ENCODE data around the gene GDAP1L1. TPM values are rescaled to one million over a fixed set of nuclear protein-coding genes. Genes with fewer than 3 reads are reported as not detected.
"Not testable (repeated sequence)": the region's sequence is repeated elsewhere in the genome, so short reads cannot be mapped to it uniquely, and the experiment has no call there.

The GDAP1L1 gene
- total RNA-seq, 1 donor = 0.18 TPM

DNA sequence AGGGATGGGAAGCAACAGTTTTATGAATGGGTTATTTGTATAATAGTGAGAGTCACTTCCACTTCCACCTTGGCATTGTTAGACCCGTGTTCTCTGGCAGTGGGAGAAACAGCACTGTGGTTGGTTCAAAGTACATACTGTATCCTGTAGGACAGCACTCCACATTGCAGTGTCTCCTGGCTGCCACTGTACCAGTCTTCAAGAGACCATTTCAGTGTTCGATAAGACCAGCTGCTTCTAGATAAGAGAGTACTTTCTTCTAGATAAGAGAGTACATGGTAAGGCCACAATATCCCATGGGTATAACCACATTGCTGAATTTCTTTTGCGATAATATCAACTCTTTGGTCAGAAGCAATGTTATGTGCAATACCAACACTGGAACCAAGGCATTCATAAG, 35.1 kb downstream of the GDAP1L1 start:
- TF ChIP-seq CTCF (IDR thresholded peaks at IDR 0.05; ENCODE audit: insufficient read depth, low read length) = no peak
- no peak for DNase-seq (ENCODE audit: low read depth)
- no peak overlapping the region for H3K4me3 ChIP-seq (ENCODE audit: low read depth, low read length)

DNA sequence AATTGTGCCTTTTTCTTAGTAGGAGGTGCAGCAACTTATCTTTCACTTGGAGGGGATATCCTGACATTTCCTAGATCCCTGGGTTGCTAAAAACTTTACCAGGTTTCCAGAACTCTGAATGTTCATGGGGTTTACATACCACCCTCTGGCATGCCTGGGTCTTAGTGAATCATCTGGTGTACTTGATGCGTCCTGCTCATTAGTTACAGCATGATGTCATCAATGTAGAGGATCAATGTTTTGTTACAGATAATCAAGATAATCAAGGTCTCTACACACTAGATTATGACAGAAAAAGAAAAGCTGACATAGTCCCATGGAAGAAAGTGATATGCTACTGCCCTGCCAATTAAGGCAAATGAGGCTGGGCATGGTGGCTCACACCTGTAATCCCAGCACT, 36.9 kb downstream of the GDAP1L1 start:
- no peak for TF ChIP-seq CTCF (IDR thresholded peaks at IDR 0.05; ENCODE audit: insufficient read depth, low read length)
- no peak for DNase-seq (ENCODE audit: low read depth)
- H3K4me3 ChIP-seq (ENCODE audit: low read depth, low read length) = no peak overlapping the region

DNA sequence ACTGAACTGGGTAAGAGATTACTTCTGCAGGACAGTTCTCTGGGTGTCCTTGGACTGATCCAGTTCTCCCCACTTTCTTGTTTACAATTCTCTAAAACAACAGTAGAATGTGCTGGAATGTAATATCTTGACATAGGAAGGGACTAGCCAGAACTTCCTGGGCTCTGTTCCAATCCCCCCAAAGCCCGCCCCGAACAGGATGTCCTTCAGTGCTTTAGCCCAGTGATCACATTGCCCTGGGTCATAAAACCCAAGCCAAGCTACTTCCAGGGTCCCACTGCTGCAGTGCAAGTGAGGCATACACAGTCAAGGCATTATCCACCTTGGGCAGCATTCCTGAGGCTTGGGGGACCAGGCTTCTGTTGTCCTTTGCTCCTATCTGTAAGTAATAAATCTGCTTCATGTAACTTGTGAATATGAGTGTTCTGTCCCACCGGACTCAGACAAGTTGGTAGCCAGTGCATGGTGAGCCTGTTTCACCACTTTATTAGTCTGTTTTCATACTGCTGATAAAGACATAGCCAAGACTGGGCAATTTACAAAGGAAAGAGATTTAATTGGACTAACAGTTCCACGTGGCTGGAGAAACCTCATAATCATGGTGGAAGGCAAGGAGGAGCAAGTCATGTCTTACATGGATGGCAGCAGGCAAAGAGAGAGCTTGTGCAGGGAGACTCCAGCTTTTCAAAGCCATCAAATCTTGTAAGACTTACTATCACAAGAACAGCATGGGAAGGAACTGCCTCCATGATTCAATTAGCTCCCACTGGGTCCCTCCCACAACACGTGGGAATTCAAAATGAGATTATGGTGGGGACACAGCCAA, 40.4 kb downstream of the GDAP1L1 start:
- H3K4me3 ChIP-seq (ENCODE audit: low read depth, low read length) = no peak overlapping the region
- no peak for TF ChIP-seq CTCF (IDR thresholded peaks at IDR 0.05; ENCODE audit: insufficient read depth, low read length)
- peak; percentile 9 for DNase-seq (ENCODE audit: low read depth)

DNA sequence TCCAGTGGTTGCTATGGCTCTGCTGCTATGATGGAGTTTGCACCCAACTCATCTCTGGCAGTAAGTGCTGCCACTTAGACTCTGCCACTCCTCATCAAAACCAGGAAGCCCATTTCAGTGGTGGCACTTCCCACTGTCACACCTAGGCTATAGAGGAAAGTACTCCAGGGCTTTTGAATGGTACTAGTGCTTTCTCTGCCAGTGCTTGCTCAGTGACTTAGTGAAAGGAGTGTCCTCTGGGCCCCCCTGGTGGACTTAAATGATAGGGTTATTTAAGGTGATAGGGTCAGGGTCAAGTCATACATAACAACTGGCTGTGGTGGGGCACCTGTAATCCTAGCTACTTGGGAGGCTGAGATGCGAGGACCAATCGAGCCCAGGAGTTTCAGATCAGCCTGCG, 41.1 kb downstream of the GDAP1L1 start:
- TF ChIP-seq CTCF (IDR thresholded peaks at IDR 0.05; ENCODE audit: insufficient read depth, low read length) = no peak
- no peak for DNase-seq (ENCODE audit: low read depth)
- no peak overlapping the region for H3K4me3 ChIP-seq (ENCODE audit: low read depth, low read length)

- no peak for DNase-seq (ENCODE audit: low read depth)
- no peak for TF ChIP-seq CTCF (IDR thresholded peaks at IDR 0.05; ENCODE audit: insufficient read depth, low read length)
- H3K4me3 ChIP-seq (ENCODE audit: low read depth, low read length) = no peak overlapping the region
Observed at GRCh38 chr20:44291754-44292153, 44.6 kb downstream of the GDAP1L1 start.

DNA sequence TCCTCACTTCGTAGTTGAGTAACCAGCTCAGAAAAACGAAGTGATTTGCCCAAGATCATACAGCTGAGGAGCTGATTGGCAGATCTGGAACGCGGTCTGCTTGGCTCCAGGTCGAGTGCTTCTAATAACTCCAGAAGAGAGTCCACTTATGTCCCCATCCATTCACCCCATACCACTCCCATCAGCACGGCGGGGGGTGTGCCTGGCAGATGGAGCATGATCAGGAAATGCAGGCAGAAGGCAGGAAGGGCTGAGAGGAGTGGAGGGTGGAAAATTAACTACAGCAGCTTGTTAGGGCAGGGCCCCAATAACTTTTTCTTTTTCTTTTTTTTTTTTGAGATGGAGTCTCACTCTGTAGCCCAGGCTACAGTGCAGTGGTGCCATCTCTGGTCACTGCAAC, 48.9 kb downstream of the GDAP1L1 start:
- TF ChIP-seq CTCF (IDR thresholded peaks at IDR 0.05; ENCODE audit: insufficient read depth, low read length) = no peak
- DNase-seq (ENCODE audit: low read depth) = no peak
- H3K4me3 ChIP-seq (ENCODE audit: low read depth, low read length) = no peak overlapping the region

GRCh38 chr20:44297721-44298120, 50.6 kb downstream of the GDAP1L1 start:
- DNase-seq (ENCODE audit: low read depth) = no peak
- no peak for TF ChIP-seq CTCF (IDR thresholded peaks at IDR 0.05; ENCODE audit: insufficient read depth, low read length)
- no peak overlapping the region for H3K4me3 ChIP-seq (ENCODE audit: low read depth, low read length)

DNA sequence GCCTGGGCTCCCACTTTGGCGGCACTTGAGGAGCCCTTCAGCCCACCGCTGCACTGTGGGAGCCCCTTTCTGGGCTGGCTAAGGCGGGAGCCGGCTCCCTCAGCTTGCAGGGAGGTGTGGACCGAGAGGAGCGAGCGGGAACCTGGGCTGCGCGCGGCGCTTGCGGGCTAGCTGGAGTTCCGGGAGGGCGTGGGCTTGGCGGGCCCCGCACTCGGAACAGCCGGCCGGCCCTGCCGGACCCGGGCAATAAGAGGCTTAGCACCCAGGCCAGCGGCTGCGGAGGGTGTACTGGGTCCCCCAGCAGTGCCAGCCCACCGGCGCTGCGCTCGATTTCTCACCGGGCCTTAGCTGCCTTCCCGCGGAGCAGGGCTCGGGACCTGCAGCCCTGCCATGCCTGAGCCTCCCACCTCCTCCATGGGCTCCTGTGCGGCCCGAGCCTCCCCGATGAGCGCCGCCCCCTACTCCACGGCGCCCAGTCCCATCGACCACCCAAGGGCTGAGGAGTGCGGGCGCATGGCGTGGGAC, 52.0 kb downstream of the GDAP1L1 start:
- H3K4me3 ChIP-seq (ENCODE audit: low read depth, low read length); DNase-seq (ENCODE audit: low read depth): not testable (repeated sequence)
